Mucosa of stomach (tissue), 1 donor: ENCODE measurements around the gene AWAT2.

Source experiments
- H3K27me3 ChIP-seq: one replicate; pipeline ENCODE4 v1.7.0; 2013; ENCODE audit warnings: mild to moderate bottlenecking, low read length; ENCODE audit not compliant: control insufficient read depth, insufficient read depth
- H3K36me3 ChIP-seq: one replicate; pipeline ENCODE4 v1.7.0; 2013; ENCODE audit warnings: low read length; ENCODE audit not compliant: control insufficient read depth, insufficient read depth
- H3K4me1 ChIP-seq: one replicate; pipeline ENCODE4 v1.7.0; 2013; ENCODE audit warnings: mild to moderate bottlenecking, low read length; ENCODE audit not compliant: control insufficient read depth, insufficient read depth
- H3K4me3 ChIP-seq: one replicate; pipeline ENCODE4 v1.7.0; 2013; ENCODE audit warnings: low read length
- H3K9ac ChIP-seq: one replicate; pipeline ENCODE4 v1.7.0; 2013; ENCODE audit warnings: mild to moderate bottlenecking, low read length, moderate library complexity
- H3K9me3 ChIP-seq: one replicate; pipeline ENCODE4 v1.7.0; 2013; ENCODE audit warnings: mild to moderate bottlenecking, low read length, moderate library complexity; ENCODE audit not compliant: control insufficient read depth
- donor health status: Pancreatic carcinoma.

Gene AWAT2

DNA sequence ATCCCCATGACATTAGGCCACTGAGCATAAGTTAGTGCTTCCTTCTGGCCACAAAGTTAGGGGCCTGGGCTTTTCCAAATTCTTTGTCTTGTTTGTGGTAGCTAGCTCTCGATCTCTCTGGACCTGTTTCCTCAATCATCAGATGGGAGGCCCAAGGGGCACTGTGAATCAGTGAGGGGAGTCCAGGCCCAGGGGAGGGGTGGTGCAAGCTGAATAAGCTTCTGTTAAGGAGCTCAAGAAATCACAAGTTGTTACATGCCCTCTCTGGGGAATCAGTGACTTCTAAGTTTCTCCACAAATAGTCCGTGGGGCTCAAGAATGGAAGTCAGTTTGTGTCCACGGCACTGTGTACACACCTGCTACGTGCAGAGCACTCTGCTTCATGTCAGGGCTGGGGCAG is 15.1 kb downstream of the AWAT2 start:
- Histone ChIP-seq H3K9me3 (no peaks in the 10 kb centered on the region), H3K4me3 (no peak overlapping the region), H3K9ac (no peak overlapping the region), H3K36me3 (no peaks in the 10 kb centered on the region), H3K4me1 (peaks cover 11% of the 10 kb centered on the region), H3K27me3 (no peaks in the 10 kb centered on the region)

DNA sequence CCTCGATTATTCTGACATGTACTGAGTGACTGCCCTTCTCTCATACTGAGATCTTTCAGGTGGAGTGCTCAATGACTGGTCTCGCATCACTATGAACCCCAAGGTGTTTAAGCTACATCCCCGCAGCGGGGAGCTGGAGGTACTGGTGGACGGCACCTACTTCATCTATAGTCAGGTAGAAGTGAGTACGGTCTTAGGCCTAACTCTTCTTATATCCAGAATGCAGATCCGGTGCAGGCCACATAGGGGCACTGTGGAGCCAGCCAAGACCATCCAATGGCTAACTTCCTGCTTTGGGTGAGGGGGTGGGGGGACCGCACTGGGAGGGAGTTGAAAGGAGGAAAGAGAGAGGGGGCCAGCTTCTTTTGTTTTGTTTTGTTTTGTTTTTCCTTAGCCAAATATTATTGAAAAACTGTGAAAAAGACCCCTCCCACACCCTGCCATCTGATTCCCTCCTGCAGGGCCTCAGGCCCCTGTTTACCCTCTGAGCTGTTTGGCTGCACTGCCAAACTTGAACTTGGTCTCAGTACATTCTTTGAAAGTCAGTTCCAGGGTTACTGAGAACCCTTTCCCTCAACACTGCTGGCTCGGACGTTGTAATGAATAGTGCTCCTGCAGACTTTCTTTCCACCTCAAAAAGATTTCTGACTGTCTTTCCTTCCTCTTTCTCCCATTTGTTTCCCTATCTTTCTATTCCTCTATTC is 16.2 kb downstream of the AWAT2 start:
- Histone ChIP-seq H3K4me3 (no peak overlapping the region), H3K9me3 (no peaks in the 10 kb centered on the region), H3K36me3 (no peaks in the 10 kb centered on the region), H3K27me3 (no peaks in the 10 kb centered on the region), H3K4me1 (peaks cover 6% of the 10 kb centered on the region), H3K9ac (no peak overlapping the region)

DNA sequence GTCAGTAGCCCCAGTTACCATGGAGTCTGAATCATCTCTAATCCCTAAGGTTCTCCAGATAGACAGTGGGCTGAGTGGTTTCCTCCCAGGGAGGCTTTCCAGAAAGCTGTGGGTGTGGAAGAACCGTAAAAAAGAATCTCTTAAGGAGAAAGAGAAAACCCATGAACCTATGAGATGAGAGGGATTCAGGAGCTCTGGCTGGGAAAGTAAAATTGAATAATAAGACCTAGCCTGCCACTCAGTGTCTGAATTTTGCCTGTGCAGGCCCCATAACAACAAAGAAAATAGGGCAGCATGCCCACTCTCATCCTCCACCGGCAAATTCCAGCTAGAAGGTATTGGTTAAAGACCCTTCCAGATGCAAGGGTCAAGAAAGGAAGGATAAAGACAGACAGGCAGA is 16.9 kb downstream of the AWAT2 start:
- no peak overlapping the region for H3K9ac ChIP-seq
- no peaks in the 10 kb centered on the region for H3K27me3 ChIP-seq
- peaks cover 4% of the 10 kb centered on the region for H3K4me1 ChIP-seq
- no peaks in the 10 kb centered on the region for H3K36me3 ChIP-seq
- H3K4me3 ChIP-seq: no peak overlapping the region
- no peaks in the 10 kb centered on the region for H3K9me3 ChIP-seq

DNA sequence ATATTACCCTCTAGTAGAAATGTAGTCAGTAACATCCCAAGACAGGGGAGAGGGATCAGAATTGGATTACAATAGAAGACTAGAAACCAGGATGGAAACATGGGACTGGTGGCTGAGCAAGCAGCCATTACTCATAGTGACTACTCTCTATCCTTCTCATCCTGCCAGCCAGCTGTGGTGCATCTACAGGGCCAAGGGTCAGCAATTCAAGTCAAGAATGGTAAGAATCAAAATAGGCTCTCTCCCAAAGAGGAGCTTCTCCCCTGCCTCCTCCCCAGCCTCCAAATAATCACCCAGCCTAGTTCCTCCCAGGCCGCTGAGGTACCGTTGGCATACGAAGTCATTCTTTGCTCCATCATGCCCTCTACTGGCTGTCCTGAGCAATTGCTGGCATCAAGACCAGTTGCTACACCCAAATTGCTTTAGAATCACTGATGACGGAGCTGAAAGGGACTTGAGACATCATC is 19.4 kb downstream of the AWAT2 start:
- Histone ChIP-seq H3K9me3 (no peaks in the 10 kb centered on the region), H3K9ac (no peak overlapping the region), H3K4me1 (peaks cover 4% of the 10 kb centered on the region), H3K36me3 (no peaks in the 10 kb centered on the region), H3K27me3 (no peaks in the 10 kb centered on the region), H3K4me3 (no peak overlapping the region)

DNA sequence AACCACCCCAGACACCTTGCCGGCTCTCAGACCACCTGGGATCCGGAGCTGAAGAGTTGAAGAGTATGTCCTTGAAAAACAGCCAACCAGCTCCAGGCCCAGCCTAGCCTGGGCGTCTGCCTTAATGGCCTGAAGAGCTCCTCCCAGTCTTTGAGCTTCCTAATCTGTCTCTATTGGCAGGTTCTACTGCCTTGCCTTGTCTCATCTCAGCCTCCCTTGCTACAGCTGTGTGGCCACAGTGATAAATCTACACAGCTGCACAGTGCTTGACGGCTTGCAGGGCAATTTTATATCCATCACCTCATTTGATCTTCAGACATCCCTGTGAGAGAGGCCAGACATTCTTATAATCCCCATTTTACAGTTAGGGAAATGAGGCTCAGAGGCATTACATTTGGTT is 19.9 kb downstream of the AWAT2 start:
- no peaks in the 10 kb centered on the region for H3K36me3 ChIP-seq
- no peak overlapping the region for H3K4me3 ChIP-seq
- peaks cover 4% of the 10 kb centered on the region for H3K4me1 ChIP-seq
- no peaks in the 10 kb centered on the region for H3K27me3 ChIP-seq
- no peaks in the 10 kb centered on the region for H3K9me3 ChIP-seq
- no peak overlapping the region for H3K9ac ChIP-seq

GRCh38 chrX:70026851-70027200 is 22.9 kb downstream of the AWAT2 start:
- H3K27me3 ChIP-seq: no peaks in the 10 kb centered on the region

GRCh38 chrX:70026112-70026850 is 23.5 kb downstream of the AWAT2 start:
- Histone ChIP-seq H3K36me3 (no peaks in the 10 kb centered on the region), H3K4me1 (peaks cover 3% of the 10 kb centered on the region), H3K4me3 (no peak overlapping the region), H3K27me3 (no peaks in the 10 kb centered on the region), H3K9ac (no peak overlapping the region), H3K9me3 (no peaks in the 10 kb centered on the region)

More at GRCh38 chrX:70026851-70027200, 22.9 kb downstream of the AWAT2 start:
- no peaks in the 10 kb centered on the region for H3K4me1 ChIP-seq
- no peaks in the 10 kb centered on the region for H3K9me3 ChIP-seq
- no peak overlapping the region for H3K9ac ChIP-seq
- H3K36me3 ChIP-seq: no peaks in the 10 kb centered on the region
- H3K4me3 ChIP-seq: no peak overlapping the region

GRCh38 chrX:70025464-70025863 is 24.3 kb downstream of the AWAT2 start:
- Histone ChIP-seq H3K4me3 (no peak overlapping the region), H3K9ac (no peak overlapping the region), H3K27me3 (no peaks in the 10 kb centered on the region), H3K36me3 (no peaks in the 10 kb centered on the region), H3K4me1 (peaks cover 5% of the 10 kb centered on the region), H3K9me3 (no peaks in the 10 kb centered on the region)

DNA sequence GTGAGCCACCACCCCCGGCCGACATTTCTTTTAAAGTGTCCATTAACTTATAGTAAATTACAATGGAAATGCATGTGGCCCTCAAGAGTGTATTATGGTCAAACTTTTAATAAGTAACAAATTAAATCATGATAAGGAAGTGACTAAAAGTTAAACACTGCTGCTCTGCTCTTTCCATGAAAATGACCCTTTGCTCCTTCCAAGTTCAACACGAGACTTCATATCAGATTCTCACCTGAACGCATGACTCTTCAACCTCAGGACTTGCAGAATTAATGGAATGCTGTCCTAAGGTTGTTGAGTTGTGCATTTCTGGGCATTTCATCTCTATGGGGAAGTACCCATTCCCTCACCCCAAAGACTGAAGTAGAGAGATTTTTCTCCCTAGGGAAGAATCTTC is 27.1 kb downstream of the AWAT2 start:
- Histone ChIP-seq H3K9me3 (no peaks in the 10 kb centered on the region), H3K4me3 (no peak overlapping the region), H3K27me3 (no peaks in the 10 kb centered on the region), H3K4me1 (peaks cover 5% of the 10 kb centered on the region), H3K36me3 (no peaks in the 10 kb centered on the region), H3K9ac (no peak overlapping the region)

DNA sequence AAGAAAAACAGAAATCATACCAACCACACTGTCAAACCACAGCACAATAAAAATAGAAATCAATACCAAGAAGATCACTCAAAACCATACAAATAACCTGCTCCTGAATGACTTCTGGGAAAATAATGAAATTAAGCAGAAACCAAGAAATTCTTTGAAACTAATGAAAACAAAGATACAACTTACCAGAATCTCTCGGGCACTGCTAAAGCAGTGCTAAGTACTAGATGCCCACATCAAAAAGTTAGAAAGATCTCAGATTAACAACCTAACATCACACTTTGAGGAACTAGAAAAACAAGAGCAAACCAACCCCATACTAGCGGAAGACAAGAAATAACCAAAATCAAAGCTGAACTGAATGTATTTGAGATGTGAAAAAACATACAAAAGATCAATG is 33.2 kb downstream of the AWAT2 start:
- Histone ChIP-seq H3K9me3 (no peaks in the 10 kb centered on the region), H3K36me3 (no peaks in the 10 kb centered on the region), H3K27me3 (no peaks in the 10 kb centered on the region), H3K4me1 (peaks cover 15% of the 10 kb centered on the region), H3K9ac (no peak overlapping the region), H3K4me3 (no peak overlapping the region)

DNA sequence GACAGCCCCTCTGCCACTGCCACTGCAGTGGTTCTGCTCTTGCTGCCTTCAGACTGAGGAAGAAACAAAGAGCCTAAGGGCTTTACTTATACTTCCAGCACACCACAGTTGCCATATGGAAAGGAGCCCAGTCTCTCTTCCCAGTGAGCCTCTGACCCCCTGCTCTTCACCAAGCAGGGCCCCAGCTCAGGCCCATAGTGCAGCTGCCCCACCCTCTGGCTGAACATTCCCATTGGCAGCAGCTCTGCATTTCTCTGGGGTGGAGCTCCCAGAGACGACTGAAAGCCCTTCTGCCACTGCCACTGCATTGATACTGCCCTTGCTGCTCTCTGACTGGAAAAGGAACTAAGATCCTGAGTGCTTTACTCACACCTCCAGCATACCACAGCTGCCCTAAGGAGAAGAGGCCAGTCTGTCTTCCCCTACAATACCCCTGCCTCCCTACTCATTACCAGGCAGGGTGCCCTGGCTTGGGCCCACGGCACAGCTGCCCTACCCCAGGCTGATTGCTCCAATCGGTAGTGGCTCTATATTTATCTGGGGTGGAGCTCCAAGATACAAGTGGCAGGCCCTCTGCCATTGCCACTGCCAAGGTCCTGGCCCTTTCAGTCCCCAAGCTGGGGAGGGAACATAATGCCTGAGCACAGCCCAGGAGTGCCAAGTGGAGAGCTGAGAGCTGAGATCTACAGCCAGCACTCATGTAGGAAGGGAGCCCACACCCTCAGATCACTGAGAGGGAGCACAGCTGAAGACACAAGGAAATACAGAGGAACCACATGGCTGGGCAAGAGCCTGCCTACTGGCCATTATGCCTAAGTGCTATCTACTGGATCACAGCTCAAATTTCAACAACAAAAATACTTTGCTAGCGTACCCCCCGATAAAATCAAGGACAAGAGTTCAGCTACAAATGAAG is 36.0 kb downstream of the AWAT2 start:
- Histone ChIP-seq H3K4me1 (peaks cover 11% of the 10 kb centered on the region), H3K9ac (no peak overlapping the region), H3K9me3 (no peaks in the 10 kb centered on the region), H3K27me3 (no peaks in the 10 kb centered on the region), H3K4me3 (no peak overlapping the region), H3K36me3 (no peaks in the 10 kb centered on the region)

- H3K9ac ChIP-seq: no peak overlapping the region
- H3K9me3 ChIP-seq: no peaks in the 10 kb centered on the region
- H3K36me3 ChIP-seq: no peaks in the 10 kb centered on the region
- H3K4me3 ChIP-seq: no peak overlapping the region
- H3K27me3 ChIP-seq: no peaks in the 10 kb centered on the region
- peaks cover 11% of the 10 kb centered on the region for H3K4me1 ChIP-seq
Measured at GRCh38 chrX:70012756-70013155, 37.0 kb downstream of the AWAT2 start.
